Endometrial microvascular endothelial cells (primary cell): ENCODE results near the gene PLCB1. TPM values are rescaled to one million over a fixed set of nuclear protein-coding genes. Genes with fewer than 3 reads are reported as not detected.
"Not testable (repeated sequence)": the region's sequence is repeated elsewhere in the genome, so short reads cannot be mapped to it uniquely, and the experiment has no call there.

Source experiments
- in situ Hi-C: cut with HindIII; loops from 2 replicates; pipeline ENCODE4 v1.10.0; 2017; ENCODE audit warnings: low sequenced_read_pairs, low pct_unique_long_range_greater_than_20kb; ENCODE audit errors: inconsistent ontology term
- total RNA-seq: library from RNA; depleted of rRNA; stranded (reverse); fragments of >200 nt; gene quantifications from one replicate; pipeline ENCODE4 v1.2.3, GENCODE V29; 2015; ENCODE audit errors: inconsistent ontology term

The PLCB1 gene
- total RNA-seq, 1 donor from 2014 or later, result 16.1 TPM

DNA sequence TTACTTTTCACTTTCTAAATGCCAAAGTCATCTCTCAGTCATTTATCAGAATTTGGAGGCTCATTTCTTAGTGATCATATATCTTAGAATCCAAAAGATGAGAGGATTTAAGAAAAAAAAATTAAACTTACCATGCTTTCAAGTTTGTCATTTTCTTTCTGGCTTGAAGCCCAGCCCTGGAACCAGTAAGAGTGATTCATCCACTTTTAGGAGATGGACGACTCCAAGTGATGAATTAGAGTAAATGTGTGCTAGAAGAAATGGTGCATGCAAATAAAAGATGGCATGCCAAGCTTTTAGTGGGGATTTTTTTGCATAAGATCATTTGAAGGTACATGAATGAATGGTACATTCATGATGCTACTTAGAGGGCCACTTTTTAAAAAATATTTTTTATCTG, 20.1 kb downstream of the PLCB1 start:
- in situ Hi-C loops, result no loop called here

DNA sequence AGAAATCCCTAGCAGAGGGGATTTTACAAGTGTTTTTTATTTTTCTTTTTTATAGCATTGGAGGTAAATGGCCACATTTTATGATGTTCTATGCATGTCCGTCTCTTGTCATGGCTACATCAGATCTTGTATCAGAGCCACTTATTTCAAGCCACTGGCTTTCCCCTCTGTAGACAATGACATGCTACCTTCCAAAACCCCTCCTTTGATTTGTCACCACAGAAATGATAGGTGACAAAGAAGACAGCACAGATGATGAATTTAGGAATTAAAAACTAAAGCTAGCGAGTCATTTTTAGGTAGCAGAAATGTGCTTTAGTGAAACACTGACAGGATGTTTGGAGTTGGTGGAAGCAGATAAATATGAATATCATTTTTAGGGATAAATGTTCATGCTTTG, 20.8 kb downstream of the PLCB1 start:
- in situ Hi-C loops, result no loop called here

DNA sequence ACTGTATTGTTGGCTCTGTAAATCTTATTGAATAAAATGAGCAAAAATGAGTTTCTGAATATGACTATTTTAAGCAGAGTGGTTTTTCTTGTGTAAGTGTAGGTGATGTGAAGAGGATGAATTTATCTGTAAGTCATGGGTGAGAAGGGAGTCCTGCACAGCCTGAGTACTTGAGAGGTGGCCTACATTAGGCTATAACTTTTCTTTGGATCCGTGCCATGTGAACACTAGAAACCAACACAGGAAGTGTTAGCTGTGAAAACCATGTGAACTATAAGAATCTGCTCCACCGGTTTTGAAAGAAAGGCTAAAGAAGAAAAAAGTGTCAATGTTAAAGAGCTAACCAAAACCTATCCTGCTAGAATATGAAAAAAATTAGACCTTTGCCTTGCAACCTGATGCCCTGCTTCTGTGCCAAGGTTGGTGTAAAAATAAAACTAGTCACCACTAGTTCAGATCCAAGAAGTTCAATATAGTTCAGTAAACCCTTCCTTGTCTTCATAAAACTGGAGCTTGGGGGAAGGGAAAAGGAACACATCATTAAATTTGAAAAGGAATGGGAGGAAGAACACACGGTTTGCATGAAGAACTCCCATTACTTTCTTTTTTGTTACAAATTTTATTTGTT, 21.3 kb downstream of the PLCB1 start:
- in situ Hi-C loops, result no loop called here

DNA sequence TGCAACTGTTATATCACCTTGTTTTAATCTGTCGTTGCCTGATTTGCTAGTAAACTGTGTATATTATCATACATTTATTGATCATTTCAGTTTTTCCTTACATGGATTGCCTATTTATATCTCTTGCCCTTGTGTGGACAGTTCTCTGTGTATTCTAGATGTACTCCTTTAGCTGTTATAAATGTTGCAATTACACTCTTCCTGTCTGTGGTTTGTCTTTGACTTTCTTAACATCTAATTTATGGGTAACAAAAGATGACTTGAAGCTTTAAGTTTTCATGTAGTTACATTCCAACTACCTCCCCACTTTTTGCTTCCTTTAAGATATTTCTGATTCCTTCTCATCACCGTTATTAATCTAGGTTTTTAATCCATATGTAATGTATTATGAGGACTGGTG, 22.6 kb downstream of the PLCB1 start:
- in situ Hi-C loops, result no loop called here

DNA sequence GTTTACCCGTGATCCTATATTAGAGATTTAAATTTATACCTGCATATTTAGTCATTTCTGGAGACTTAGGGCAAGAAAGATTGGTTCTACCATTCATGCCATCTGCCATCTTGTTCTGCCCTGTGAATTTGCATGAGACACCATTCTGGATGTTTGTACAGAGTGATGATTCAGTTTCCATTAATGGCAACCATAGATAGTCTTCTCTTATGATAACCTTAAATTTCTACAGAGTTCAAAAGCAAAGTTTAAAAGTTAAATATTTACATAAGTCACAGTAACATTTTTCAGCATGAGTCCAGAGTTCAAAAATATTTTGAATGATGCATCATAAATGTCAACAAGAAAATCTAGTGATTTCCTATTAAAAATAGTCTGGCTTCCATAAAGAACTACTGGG, 23.2 kb downstream of the PLCB1 start:
- in situ Hi-C loops, result no loop called here

DNA sequence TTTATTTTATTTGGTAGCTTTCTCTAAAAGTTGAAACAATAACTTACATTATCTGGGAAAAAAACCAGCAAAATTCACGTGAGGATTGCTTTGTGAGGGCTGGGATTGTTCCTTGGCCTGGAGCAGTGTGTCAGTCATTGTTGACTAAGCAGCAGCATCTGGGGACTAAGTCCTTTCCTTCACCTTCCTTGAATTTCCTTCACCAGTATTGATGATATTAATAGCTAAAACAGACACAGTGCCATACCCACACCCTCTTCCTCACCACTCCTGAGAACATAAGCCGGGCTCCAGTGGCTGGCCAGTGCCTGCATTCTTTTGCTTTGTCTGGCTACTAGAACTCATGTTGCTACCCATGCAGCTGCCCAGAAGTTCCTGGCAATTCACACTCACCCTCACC, 23.7 kb downstream of the PLCB1 start:
- in situ Hi-C loops, result no loop called here

DNA sequence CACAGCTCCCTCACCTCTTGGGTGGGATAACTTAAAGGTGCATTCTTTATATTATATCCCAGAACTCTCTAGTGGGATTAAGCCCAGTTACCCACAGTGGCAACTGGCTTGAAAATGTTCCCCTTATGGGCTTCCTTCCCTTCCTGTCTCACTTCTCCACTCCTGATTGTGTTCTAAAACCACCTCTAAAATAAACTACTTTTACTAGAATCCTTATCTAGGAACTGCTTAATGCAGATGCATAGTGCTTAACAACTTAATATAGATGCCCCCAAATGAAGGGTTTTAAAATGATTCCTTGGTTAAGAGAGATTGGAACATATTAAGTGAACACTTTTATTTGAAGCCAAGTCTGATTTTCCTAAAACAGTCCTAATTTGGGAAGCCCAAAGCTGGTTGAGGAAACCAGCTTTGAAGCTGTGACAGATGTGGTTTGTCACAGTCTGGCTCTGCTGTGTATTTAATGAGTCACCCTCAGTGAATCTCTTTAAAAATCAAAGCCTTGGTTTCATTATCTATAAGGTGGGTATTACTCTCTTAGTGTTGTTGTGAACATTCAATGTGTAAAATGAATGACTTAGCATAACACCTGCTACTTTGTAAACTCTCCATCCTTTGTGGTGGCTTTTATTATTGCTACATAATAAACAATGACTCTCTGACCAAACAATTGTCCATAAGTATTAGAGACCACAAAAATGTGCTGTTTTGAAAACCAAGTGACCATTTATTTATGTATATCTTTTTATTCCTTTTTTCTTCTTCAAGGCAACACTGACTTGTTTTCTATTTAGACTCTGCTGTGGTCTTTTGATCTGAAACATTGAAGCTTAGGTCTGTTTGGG, 24.4 kb downstream of the PLCB1 start:
- in situ Hi-C loops, result no loop called here

DNA sequence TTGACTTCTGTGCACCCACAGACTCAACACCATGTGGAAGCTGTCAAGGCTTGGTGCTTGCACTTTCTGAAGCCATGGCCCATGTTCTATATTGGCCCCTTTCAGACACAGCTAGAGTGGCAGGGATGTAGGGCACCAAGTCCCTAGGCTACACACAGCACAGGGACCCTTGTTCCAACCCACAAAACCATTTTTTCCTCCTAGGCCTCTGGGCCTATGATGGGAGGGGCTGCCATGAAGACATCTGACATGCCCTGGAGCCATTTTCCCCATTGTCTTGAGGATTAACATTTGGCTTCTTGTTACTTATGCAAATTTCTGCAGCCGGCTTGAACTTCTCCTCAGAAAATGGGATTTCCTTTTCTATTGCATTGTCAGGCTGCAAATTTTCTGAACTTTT, 27.2 kb downstream of the PLCB1 start:
- in situ Hi-C loops, result not testable (repeated sequence)

DNA sequence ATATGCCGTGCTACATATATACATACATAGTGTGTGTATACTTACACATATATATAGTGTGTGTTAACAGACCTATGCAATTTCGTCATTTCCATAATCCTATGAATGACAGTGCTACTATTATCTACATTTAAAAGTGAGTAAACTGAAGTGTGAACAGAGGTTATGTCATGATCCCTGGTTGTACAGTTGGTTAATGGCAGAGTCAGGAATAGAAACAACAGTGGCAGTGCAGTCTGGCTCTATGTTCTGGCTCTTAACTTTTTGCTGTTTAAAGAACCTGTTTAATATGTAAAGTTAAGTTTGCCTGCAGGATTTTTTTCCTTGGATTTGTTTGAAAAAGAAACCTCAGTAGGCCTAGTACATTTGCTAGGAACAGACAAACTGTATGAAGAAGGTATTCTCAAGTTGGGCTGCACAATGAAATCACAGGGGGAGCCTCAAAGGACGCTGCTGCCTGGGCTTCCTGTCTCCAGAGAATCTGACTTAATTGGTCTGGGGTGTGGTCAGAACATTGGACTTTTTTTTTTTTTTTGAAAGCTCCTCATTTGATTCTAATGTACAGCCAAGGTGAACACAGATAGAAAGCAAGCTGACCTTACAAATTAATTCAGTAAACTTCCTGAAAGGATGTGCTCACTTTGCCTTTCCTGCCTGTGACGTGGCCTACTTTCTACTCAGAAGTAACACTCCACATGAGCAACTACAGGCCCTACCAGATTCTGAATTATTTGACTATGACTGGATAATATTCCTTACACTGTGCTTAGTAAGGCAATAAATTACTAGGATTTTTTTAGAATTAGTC, 29.4 kb downstream of the PLCB1 start:
- in situ Hi-C loops, result no loop called here

DNA sequence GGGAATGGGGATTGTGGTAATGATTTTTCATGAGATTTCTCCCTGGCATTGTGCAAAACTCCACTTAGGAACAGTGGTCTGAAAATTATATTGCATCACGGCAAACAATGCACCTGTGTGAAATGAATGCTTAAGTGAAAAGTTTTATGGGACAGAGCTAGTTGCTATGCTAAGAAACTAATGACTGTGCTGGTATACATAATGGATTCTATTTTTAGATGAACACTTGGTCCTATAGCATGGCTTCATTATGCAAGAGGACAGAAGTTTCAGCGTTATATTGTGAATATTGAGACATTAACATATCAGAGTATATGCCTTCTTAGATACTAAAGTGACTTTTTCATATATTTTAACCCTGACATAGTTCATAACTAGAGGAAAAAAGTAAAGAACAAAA, 30.5 kb downstream of the PLCB1 start:
- in situ Hi-C loops, result no loop called here

DNA sequence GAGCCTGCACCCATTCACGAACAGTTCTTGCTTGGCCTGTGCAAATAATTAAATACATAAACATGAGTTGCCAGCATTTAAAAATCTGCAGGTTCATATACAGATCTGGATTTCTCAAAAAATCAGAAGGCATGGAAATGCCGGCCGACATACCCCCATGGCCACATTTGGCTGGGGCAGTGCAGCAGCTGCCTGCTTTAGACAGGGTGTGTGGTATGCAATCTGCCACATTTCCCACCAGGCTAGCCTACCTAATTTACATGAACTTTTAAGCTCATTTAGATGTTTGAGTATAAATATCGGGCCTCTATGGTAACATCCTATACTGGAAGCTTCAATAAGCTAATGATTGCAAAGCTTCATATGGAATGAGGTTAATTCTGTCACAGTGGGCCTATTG, 31.5 kb downstream of the PLCB1 start:
- in situ Hi-C loops, result no loop called here

DNA sequence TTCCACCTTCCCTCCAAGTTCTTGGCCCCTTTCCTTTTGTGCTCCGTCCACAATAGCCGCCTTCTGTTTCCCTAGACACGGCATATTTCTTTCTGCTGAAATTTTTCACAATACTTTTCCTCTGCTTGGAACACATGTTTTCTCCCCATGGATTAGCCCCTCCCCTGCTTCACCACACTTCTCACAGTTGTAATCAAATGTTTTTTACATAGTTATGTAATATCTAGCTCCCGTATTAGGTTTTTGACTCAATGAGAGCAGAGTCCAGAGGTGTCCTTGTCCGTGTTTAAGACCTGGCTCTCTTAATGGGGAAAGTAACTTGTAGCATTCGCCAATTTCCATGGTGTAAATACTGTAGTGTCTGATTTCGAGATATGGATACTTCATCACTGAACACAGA, 34.7 kb downstream of the PLCB1 start:
- in situ Hi-C loops, result no loop called here

DNA sequence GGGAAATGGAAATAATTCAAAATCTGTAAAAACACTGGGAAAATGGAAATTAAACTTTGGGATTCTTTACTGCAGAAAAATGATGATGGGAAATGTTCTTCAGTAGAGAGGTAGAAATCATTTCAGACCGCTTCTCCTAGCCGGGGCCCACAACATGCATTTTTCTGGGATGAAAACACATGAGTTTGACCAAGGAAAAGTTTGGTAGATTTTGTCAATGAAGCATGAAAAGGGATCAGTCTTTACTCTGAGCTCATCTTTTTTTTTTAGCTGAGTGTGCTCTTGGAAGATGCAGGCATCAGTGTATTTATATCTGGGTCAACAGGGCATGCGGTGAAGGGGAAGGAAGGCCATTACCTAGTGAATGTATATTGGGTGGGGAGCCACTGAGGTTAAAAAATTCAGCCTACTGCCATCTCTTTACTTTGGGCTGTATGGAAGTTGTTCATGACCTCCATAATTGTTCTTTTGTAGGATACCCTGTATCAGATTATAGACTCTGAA, 36.8 kb downstream of the PLCB1 start:
- in situ Hi-C loops, result no loop called here

DNA sequence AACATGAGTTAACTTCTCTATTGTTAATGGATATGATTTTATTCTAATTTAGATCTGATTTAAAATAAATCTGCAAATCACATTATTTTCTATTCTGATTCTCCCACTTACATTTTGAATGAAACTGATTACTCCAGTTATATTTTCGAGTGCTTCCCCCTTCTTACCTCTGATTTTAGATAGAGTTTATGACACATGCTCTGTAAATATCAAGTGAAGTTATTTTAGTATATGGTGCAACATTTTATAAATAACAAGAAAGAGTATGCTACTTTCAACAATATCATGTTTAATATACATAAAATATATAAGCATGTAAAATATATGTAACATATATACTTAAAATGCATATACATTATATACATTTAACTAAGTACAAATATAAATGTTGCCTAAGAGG, 38.9 kb downstream of the PLCB1 start:
- in situ Hi-C loops, result no loop called here

DNA sequence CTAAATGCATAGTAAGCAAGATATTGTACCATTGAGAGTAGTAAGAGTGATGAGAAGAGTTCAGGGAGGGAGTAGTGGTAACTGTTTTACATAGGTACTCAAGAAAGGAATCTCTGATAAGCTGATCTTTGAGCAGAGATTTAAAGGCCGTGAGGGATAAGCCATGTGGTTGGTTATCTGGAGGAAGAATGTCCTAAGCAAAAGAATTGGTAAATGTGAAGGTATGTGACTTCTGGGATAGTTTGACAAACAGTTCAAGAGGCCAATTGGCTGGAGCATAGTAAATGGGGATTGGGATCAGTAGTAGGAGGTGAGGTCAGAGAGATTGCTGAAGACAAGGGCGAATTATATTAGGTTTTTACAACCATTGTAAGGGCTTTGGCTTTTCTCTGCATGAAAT, 40.1 kb downstream of the PLCB1 start:
- in situ Hi-C loops, result no loop called here

DNA sequence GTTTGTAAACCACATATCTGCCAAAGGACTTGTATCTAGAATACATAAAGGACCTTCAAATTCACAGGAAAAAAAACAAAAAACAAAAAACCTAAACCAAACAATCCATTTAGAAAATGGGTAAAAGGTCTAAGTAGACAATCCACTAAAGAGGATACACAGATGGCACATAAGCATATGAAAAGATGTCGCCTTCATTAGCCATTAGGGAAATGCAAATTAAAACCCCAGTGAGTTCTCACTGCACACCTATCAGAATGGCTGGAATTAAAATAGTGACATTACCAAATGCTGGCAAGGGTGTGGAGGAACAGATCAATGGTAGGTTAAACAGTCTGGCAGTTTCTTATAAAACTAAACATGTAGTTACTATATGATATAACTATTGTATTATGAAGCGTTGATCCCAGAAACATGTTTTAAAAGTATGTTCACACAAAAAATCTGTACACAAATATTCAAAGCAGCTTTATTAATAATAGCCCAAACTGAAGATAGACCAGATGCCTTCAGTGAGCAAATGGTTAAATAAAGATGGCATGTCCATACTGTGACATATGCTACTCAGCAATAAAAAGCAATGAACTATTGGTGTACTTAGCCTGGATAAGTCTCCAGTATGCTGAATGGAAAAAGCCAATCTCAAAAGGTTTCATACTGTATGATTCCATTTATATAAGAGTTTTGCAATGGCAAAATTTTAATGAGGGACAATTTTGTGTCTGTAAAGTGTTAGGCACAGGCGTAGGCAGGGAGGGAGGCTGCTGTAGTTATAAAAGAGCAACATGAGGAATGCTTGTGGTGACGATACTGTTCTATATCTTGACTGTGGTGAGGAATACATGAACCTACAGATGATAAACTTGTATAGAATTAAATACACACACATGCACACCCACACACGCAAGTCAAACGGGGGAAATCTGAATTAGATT, 43.9 kb downstream of the PLCB1 start:
- in situ Hi-C loops, result no loop called here

DNA sequence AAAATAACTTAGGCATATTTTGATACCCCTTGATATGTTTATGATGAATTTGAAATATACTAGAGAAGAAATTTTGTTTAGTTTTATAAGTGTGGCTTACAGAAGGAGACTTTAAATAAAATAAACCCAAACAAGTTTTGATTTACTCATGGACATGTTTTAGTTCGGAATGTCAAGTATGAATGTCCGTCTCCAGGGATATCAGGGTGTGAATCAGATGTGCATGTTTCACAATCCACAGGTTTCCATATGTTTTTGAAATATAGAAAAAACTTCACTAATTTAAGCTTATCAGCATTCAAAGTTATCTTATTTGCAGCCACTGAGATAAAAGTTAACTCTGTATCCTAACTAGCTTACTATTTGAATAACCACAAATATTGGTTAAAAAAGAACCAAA, 51.5 kb downstream of the PLCB1 start:
- in situ Hi-C loops, result no loop called here

DNA sequence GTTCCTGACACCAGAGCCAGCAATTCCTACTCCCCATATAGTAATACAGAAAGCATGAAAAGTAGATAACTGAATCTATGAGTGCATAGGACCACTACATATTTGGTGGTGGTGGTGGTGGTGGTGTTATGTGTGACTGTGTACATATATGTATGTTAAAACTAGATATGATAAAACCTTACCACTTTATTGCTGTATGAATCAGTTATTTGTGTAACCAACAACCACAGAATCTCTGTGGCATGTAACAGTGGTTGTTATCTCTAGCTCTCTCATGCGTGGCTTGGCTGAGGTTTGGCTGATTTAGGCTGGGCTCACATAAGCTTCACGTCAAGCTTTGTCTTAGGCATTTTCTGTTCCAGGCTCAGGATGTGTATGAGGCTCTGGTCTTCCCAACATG, 55.7 kb downstream of the PLCB1 start:
- in situ Hi-C loops, result no loop called here
